HCT116 (cell line): ENCODE measurements around the gene CORO2B. TPM values are rescaled to one million over a fixed set of nuclear protein-coding genes. Genes with fewer than 3 reads are reported as not detected.
"Not testable (repeated sequence)": the region's sequence is repeated elsewhere in the genome, so short reads cannot be mapped to it uniquely, and the experiment has no call there.

ENCODE experiments used
- ATAC-seq: fragments of 200-7000 bp; cut with Tn5 transposase; 2 replicates; pipeline ENCODE4 v1.9.1; 2020; ENCODE audit warnings: mild to moderate bottlenecking, moderate library complexity
- BruUV-seq: library from RNA; stranded (reverse); fragments of 400-500 nt; replicated peaks from 2 replicates; lab custom pipeline; 2021; lab: Mats Ljungman, UMichigan
- CTCF ChIA-PET: fragments of 300-600 bp; sonication (Branson Sonifier 250); formaldehyde crosslinking; loops from one replicate; lab custom pipeline; 2021; ENCODE audit warnings: antibody characterized with exemption; lab: Charles Lee
- POLR2A ChIA-PET: fragments of 300-600, 350-600 bp; sonication (Branson Sonifier 250); formaldehyde crosslinking; loops from one replicate; lab custom pipeline; 2021; ENCODE audit warnings: antibody characterized with exemption; lab: Charles Lee
- RAD21 ChIA-PET, 2 experiments: fragments of 300-600 bp; sonication (Branson Sonifier 250); formaldehyde crosslinking; loops; one replicate each; lab custom pipeline; 2023; ENCODE audit warnings: low total read pairs in 2 of 2; ENCODE audit not compliant: uncharacterized antibody in 2 of 2, unreplicated experiment in 2 of 2, low non-redundant PET in 1 of 2; lab: Charles Lee
- DNase-seq: peaks from one replicate; pipeline ENCODE4 v3.0.0-alpha.2; 2010; ENCODE audit warnings: low read depth, low spot score
- H2AFZ ChIP-seq: fragments of 200-600 bp; shearing (Covaris generic), sonication (generic); 2 replicates; pipeline ENCODE4 v1.6.1; 2017; ENCODE audit warnings: low read depth, mixed run types, mixed read lengths, antibody characterized with exemption, low read length; ENCODE audit not compliant: poor library complexity, severe bottlenecking
- H3K27ac ChIP-seq: 2 replicates; pipeline ENCODE4 v1.5.1; 2012; ENCODE audit warnings: low read depth, low read length
- H3K27me3 ChIP-seq: fragments of 200-600 bp; sonication (generic); 2 replicates; pipeline ENCODE4 v1.6.1; 2016; ENCODE audit warnings: mixed run types, low read length, mixed read lengths; ENCODE audit not compliant: insufficient read depth
- H3K36me3 ChIP-seq, 2 experiments: fragments of 200-500 bp in 1 of 2; fragments of 200-600 bp in 1 of 2; sonication (Bioruptor generic) in 1 of 2; sonication (generic) in 1 of 2; 2 replicates each; pipeline versions ENCODE4 v1.5.1 to v1.6.1; 2014 to 2016; ENCODE audit warnings: low read length in 2 of 2, inconsistent platforms in 1 of 2, mixed read lengths in 1 of 2, mixed run types in 1 of 2; ENCODE audit not compliant: insufficient read depth in 2 of 2, control insufficient read depth in 1 of 2
- H3K4me1 ChIP-seq, 2 experiments: fragments of 200-600 bp in 1 of 2; sonication (generic) in 1 of 2; 2 replicates each; pipeline versions ENCODE4 v1.5.1 to v1.6.1; 2012 to 2017; ENCODE audit warnings: low read length in 2 of 2, inconsistent platforms in 1 of 2, mild to moderate bottlenecking in 1 of 2, mixed read lengths in 1 of 2, mixed run types in 1 of 2, moderate library complexity in 1 of 2; ENCODE audit not compliant: insufficient read depth in 2 of 2, control insufficient read depth in 1 of 2
- H3K4me2 ChIP-seq: fragments of 200-600 bp; sonication (generic); 2 replicates; pipeline ENCODE4 v1.6.1; 2017; ENCODE audit warnings: mixed run types, low read length, mixed read lengths
- H3K4me3 ChIP-seq, 2 experiments: fragments of 200-600 bp in 1 of 2; sonication (generic) in 1 of 2; replicated peaks in 1 of 2; 2 replicates each; pipeline ENCODE4 v1.5.1; 2011 to 2016; ENCODE audit warnings: low read length in 2 of 2, control low read depth in 1 of 2, low read depth in 1 of 2, mild to moderate bottlenecking in 1 of 2, mixed read lengths in 1 of 2, mixed run types in 1 of 2
- H3K79me2 ChIP-seq: fragments of 200-600 bp; sonication (generic); 2 replicates; pipeline ENCODE4 v1.6.1; 2017; ENCODE audit warnings: mild to moderate bottlenecking, mixed run types, low read length, moderate library complexity, mixed read lengths; ENCODE audit not compliant: insufficient read depth
- H3K9ac ChIP-seq: fragments of 200-600 bp; sonication (generic); 2 replicates; pipeline ENCODE4 v1.6.1; 2016; ENCODE audit warnings: low read length, mixed read lengths
- H3K9me2 ChIP-seq: fragments of 200-600 bp; sonication (generic), shearing (Covaris generic); 2 replicates; pipeline ENCODE4 v1.6.1; 2017; ENCODE audit warnings: mixed run types, mild to moderate bottlenecking, moderate library complexity; ENCODE audit not compliant: insufficient read depth
- H3K9me3 ChIP-seq, 2 experiments: fragments of 200-500 bp in 1 of 2; fragments of 200-600 bp in 1 of 2; sonication (Bioruptor generic) in 1 of 2; sonication (generic) in 1 of 2; 2 replicates each; pipeline ENCODE4 v1.6.1; 2014 to 2017; ENCODE audit warnings: low read length in 2 of 2, mixed read lengths in 2 of 2, inconsistent platforms in 1 of 2, low read depth in 1 of 2, mild to moderate bottlenecking in 1 of 2, mixed run types in 1 of 2, moderate library complexity in 1 of 2; ENCODE audit not compliant: control insufficient read depth in 1 of 2, insufficient read depth in 1 of 2
- H4K20me1 ChIP-seq: fragments of 200-600 bp; sonication (generic), shearing (Covaris generic); 2 replicates; pipeline ENCODE4 v1.6.1; 2017; ENCODE audit warnings: mixed run types, mild to moderate bottlenecking, moderate library complexity; ENCODE audit not compliant: insufficient read depth
- ATF3 ChIP-seq: IDR thresholded peaks from 2 replicates; pipeline ENCODE4 v1.6.1; 2012
- CBX3 ChIP-seq: IDR thresholded peaks from 2 replicates; pipeline ENCODE4 v1.6.1; 2012; ENCODE audit warnings: low read depth
- CEBPB ChIP-seq: IDR thresholded peaks from 2 replicates; pipeline ENCODE4 v1.6.1; 2012; ENCODE audit warnings: low read depth
- ELF1 ChIP-seq: IDR thresholded peaks from 2 replicates; pipeline ENCODE4 v1.6.1; 2012; ENCODE audit warnings: low read depth, borderline replicate concordance
- EZH2 ChIP-seq: fragments of 200-600 bp; sonication (generic); IDR thresholded peaks from 2 replicates; pipeline ENCODE4 v1.6.1; 2017; ENCODE audit warnings: antibody characterized with exemption, mixed run types
- EZH2phosphoT487 ChIP-seq: fragments of 200-600 bp; IDR thresholded peaks from 2 replicates; pipeline ENCODE4 v1.6.1; 2018; ENCODE audit warnings: antibody characterized with exemption, borderline replicate concordance
- MAX ChIP-seq: IDR thresholded peaks from 2 replicates; pipeline ENCODE4 v1.6.1; 2012
- RAD21 ChIP-seq: IDR thresholded peaks from 2 replicates; pipeline ENCODE4 v1.6.1; 2012; ENCODE audit warnings: low read depth, mild to moderate bottlenecking
- SP1 ChIP-seq: IDR thresholded peaks from 2 replicates; pipeline ENCODE4 v1.6.1; 2012; ENCODE audit warnings: low read depth
- SRF ChIP-seq: IDR thresholded peaks from 2 replicates; pipeline ENCODE4 v1.6.1; 2012; ENCODE audit warnings: low read depth
- TCF7L2 ChIP-seq: IDR thresholded peaks from 2 replicates; pipeline ENCODE4 v1.7.0; 2011; ENCODE audit warnings: borderline replicate concordance, inconsistent platforms; ENCODE audit not compliant: insufficient read depth, insufficient read length; ENCODE audit errors: extremely low read depth
- ZFX ChIP-seq: fragments of 450-650 bp; IDR thresholded peaks from 2 replicates; pipeline ENCODE4 v1.6.1; 2017
- ZNF274 ChIP-seq: fragments of 200-500 bp; sonication (Bioruptor generic); IDR thresholded peaks from 2 replicates; pipeline ENCODE4 v1.6.1; 2014; ENCODE audit warnings: mild to moderate bottlenecking, low read depth, low read length, inconsistent platforms
- intact Hi-C: fragments of 100-400 bp; cut with micrococcal nuclease; formaldehyde crosslinking; loops from 2 replicates; pipeline ENCODE4 v1.10.0; 2022
- total RNA-seq: library from RNA; stranded (reverse); gene quantifications from one replicate; pipeline ENCODE4 v1.2.1, GENCODE V29; 2021; ENCODE audit not compliant: unreplicated experiment

Gene CORO2B
- total RNA-seq, 1 experiment from 2014 or later, result 2.8 TPM

GRCh38 chr15:68679961-68680371 lies 101.2 kb downstream of the CORO2B start:
- Histone ChIP-seq H3K9me3 (no peaks in the 10 kb centered on the region), H3K9ac (no peak overlapping the region), H2AFZ (no peak overlapping the region), H3K4me3 (no peak overlapping the region), H3K27ac (no peak overlapping the region), H4K20me1 (no peaks in the 10 kb centered on the region), H3K4me1 (peaks cover 0 to 9% of the 10 kb centered on the region in 2 experiments; a peak in 1 of 4 replicates), H3K4me2 (no peak overlapping the region), H3K27me3 (no peaks in the 10 kb centered on the region), H3K79me2 (no peaks in the 10 kb centered on the region), H3K9me2 (no peaks in the 10 kb centered on the region), H3K36me3 (no peaks in the 10 kb centered on the region)
- ChIA-PET POLR2A (no interaction called here), CTCF (interaction anchor here (1.3 kb wide), 1 partner anchor 130 kb away, joined by 5 read pairs; no protein-coding TSS in a partner anchor), RAD21 (no interaction called here)
- DNase-seq (no peak), ATAC-seq (no peak)
- TF ChIP-seq CEBPB, result no peak
- no peak for TF ChIP-seq ELF1
- intact Hi-C loops, result no loop called here
- no TSS peak for BruUV-seq

GRCh38 chr15:68680756-68681155 lies 102.0 kb downstream of the CORO2B start:
- H3K4me3 ChIP-seq, intact Hi-C loops, H3K9me2 ChIP-seq, H3K27ac ChIP-seq, H3K9me3 ChIP-seq, H2AFZ ChIP-seq, H3K9ac ChIP-seq, H3K36me3 ChIP-seq, RAD21 ChIA-PET, H4K20me1 ChIP-seq, H3K79me2 ChIP-seq, DNase-seq, ATAC-seq, BruUV-seq, H3K4me1 ChIP-seq, H3K4me2 ChIP-seq, POLR2A ChIA-PET, H3K27me3 ChIP-seq: not testable (repeated sequence)
- CTCF ChIA-PET, result interaction anchor here (1.3 kb wide), 1 partner anchor 131 kb away, joined by 5 read pairs; no protein-coding TSS in a partner anchor

- Histone ChIP-seq H3K79me2 (no peaks in the 10 kb centered on the region), H3K4me3 (no peak overlapping the region), H3K9me3 (no peaks in the 10 kb centered on the region), H4K20me1 (no peaks in the 10 kb centered on the region), H3K27ac (no peak overlapping the region), H3K9me2 (no peaks in the 10 kb centered on the region), H3K4me2 (no peak overlapping the region), H3K27me3 (no peaks in the 10 kb centered on the region), H2AFZ (no peak overlapping the region), H3K9ac (no peak overlapping the region), H3K4me1 (peaks cover 0 to 2% of the 10 kb centered on the region in 2 experiments; a peak in 1 of 4 replicates), H3K36me3 (no peaks in the 10 kb centered on the region)
- POLR2A ChIA-PET, result no interaction called here
- RAD21 ChIA-PET, result no interaction called here
- intact Hi-C loops, result no loop called here
- BruUV-seq, result no TSS peak
- CTCF ChIA-PET, result no interaction called here
- ATAC-seq (no peak), DNase-seq (no peak)
- TF ChIP-seq RAD21 (no peak), CEBPB (no peak), ELF1 (no peak), SRF (no peak), ZNF274 (no peak), SP1 (no peak), EZH2 (no peak), TCF7L2 (no peak), MAX (no peak), EZH2phosphoT487 (no peak), ZFX (no peak), CBX3 (no peak), ATF3 (no peak)
Measured at GRCh38 chr15:68681836-68682235, 103.0 kb downstream of the CORO2B start.
